Right lung (tissue), 5 donors: ENCODE results near the gene STARD10. TPM values are rescaled to one million over a fixed set of nuclear protein-coding genes. Genes with fewer than 3 reads are reported as not detected.

Experiments
- DNase-seq, 2 donors: peaks; one replicate each; pipeline ENCODE4 v3.0.0-alpha.2; 2013
- polyA plus RNA-seq, 5 donors: library from polyadenylated mRNA; unstranded; fragments of 120-200 nt; gene quantifications; one replicate each; pipeline versions ENCODE4 v1.2.1 to v1.2.3, GENCODE V29; 2013; ENCODE audit warnings: inconsistent platforms in 1 of 5, low replicate concordance in 1 of 5; ENCODE audit not compliant: insufficient read length in 5 of 5, insufficient read depth in 1 of 5

The STARD10 gene
- polyA plus RNA-seq, 5 donors: 95.7 to 143 (median 102) TPM

- DNase-seq: no peak
These were observed 43.8 kb downstream of the STARD10 start for GRCh38 chr11:72750086-72750485.

DNA sequence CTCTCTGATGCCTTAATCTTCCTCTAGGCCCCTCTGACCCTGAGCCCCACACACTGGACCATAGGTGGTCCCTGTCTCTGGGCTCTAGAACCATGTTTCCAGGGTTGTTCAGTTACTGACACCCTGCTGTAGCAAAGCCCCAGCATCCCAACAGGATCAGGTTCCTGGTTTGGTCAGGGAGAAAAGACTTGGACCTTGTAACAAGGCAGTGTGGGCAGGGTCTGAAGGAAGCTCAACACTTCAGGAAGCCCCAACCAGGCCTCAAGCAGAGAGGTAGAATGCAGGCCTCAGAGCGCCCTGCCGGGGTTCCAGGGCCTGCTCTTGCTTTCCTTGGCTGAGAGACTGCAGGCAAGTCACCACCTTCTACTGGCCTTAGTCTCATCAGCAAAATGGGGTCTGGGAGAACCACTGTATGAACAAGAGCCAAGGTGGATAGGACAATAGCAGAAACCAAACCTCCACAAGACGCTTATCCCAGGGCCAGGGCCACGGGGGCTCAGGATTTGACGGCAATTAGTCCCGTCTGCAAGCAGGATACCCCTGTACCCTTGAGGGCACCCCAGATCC is 46.5 kb downstream of the STARD10 start:
- DNase-seq: no peak

DNA sequence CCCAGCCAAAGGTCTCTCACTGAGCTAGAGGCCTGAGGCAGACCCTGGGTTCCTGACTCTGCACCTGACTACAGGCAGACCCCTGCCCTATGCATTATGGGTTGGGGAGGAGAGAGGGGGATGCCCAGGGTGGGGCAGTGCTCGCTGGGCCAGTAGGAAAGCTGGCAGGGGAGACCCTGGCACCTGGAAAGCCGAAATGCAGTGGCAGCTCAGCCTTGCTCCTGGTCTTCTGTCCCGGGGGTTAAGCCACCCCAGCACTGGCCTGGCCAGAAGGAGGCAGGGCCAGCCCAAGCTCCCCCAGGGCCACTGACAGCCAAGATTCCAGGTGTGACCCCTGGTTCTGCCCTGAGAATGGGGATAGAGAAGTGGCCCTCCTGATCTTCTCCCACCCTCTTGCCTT is 47.0 kb downstream of the STARD10 start:
- no peak for DNase-seq

- DNase-seq: no peak
These were observed 47.8 kb downstream of the STARD10 start for GRCh38 chr11:72745925-72746550.

DNA sequence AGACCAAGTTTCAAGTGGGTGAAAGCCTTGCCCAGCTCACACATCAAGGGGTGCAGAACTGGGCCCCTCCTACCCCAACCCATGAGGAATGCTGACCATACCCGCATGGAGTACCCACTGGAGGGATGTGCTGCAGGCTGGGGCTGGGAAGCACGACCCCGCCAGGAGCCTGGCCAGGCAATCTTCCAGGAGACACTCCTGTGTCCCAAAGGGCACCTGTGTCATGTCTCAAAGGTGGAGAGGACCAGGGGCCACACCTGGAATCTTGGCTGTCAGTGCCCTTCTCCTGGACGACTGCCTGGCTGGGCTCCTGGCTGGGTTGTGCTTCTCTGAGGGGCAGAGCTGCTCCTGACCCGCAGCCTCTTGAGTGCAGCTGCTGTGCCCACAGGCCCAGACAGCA is 48.3 kb downstream of the STARD10 start:
- no peak for DNase-seq

DNA sequence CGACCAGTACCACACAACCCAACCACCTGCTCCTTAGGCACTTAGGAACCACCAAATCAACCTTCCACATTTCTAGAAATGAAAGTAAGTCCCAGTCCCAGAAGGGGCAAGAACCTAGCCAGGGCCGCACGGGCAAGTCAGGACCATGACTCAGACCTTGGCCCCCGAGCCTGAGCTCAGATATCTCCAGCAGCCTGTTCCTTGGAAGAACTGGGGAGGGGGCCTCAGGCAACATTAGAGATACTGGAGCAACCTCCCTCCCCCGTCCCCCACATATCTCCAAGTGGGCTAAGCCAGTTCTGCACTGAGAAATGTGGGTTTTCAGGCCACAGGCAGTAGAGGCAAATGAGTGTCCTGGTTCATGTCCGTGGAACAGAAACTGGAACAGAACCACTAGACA is 49.4 kb downstream of the STARD10 start:
- DNase-seq: no peak

GRCh38 chr11:72743321-72744221 is 50.3 kb downstream of the STARD10 start:
- DNase-seq: no peak

- no peak for DNase-seq
These were observed 51.1 kb downstream of the STARD10 start for GRCh38 chr11:72742513-72743320.

DNA sequence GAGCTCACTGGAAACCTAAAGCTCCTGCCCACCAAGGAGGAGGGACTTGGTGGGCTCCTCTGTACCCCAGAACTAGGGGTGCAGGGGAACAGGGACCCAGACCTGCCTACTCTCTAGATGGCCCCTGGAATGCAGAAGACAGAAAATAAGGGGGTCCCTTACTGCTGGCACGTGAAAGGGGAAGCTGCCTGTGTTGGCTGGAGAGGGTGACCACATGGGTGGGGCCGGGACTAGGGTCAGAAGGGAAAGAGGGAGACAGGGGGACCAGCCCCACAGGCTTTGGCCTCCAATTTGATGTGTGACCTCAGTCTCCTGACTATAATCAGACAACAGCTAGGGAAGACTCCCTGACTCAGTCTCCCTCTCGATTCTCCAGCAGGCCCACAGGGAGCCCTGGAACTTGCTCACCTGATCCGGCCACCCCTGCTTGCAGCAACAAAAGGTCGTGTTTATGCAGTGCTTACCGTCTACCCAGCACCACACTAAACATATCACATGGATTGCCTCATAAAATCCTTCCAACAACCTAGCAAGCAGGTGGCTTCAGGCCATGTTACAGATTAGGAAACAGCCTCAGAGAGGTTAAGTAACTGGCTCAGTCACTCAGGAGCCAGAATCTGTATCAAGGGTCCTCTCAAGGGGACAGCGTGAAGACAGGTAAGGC is 51.9 kb downstream of the STARD10 start:
- DNase-seq: no peak

GRCh38 chr11:72741429-72741833 is 52.4 kb downstream of the STARD10 start:
- DNase-seq: no peak

DNA sequence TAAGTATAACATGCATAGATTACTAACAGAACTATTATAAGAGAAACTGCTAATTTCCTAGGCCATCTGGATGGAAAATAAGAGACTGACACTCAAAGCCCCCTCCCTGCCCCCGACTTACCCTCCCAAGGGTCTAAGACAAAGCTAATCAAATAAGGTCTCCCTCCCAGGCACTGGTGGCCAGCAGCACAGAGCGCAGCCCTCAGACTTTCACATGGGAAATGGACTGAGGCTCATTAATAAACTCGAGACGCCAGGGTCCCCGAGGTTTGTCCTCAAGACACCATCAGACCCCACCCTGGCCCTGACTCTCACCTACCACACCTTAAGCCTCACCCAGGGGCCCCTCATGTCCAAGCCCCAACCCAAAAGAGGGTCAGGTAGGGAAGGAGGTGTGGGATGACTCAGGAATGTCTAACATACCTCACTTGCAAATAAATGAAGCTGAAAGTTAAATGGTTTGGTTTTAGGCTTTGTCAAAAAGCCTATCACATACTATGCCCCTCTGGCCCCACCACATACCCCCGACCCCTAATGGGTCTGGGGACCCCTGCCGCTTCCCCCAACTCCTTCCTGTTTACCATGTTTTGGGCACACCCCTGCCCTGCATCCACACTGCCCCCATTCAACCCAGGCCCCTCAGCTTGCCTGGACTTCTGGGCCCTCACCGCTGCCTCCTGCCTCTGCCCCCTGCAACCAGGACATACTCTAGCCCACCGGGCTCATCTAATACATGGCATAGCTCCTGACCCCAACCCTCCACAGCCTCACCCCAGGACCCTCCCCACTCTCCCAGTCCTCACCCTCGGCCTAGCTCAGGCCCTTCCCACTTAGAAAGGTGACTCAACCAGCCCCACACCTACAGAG is 53.1 kb downstream of the STARD10 start:
- no peak for DNase-seq

GRCh38 chr11:72740060-72740424 is 53.8 kb downstream of the STARD10 start:
- DNase-seq: no peak

- no peak for DNase-seq
These were observed 54.4 kb downstream of the STARD10 start for GRCh38 chr11:72739240-72740059.

- no peak for DNase-seq
These were observed 55.4 kb downstream of the STARD10 start for GRCh38 chr11:72738199-72739141.

DNA sequence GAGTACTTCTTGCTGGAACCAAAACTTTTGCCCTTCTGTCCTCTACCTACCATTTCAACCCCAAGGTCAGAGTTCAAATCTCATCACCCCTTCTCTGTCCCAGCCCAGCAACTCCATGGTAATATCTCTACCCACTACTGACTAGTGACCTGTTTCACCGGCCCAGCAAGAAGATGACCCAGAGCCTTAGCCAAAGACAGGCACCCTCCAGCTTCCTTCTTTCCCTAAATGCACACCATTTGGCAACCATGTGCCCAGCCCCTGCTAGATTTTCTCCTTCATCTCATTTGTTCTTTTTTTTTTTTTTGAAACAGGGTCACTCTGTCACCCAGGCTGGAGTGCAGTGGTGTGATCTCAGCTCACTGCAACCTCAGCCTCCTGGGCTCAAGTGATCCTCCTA is 56.5 kb downstream of the STARD10 start:
- DNase-seq: no peak

- DNase-seq: no peak
These were observed 57.3 kb downstream of the STARD10 start for GRCh38 chr11:72736452-72737069.

DNA sequence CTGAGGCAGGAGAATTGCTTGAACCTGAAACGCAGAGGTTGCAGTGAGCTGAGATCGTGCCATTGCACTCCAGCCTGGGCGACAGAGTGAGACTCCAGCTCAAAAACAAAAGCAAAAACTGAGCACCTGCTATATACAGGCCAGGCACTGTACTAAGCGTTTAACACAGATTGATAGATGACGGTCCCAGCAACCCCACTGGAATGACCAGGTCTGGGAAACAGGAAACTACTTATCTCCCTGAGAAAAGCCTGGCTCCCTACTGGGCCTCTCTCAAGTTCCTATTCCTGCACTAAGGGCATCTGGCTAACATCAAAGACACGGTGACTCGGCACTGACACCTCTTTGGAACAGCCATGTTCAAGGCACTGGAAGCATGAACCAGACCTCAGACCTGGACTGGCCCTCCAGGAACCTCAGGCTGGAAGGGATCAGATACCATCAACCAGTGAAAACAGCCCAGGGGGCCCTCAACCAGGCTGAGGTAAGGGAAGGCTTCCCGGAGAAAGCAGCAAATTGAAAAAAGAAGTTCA is 58.3 kb downstream of the STARD10 start:
- DNase-seq: no peak

DNA sequence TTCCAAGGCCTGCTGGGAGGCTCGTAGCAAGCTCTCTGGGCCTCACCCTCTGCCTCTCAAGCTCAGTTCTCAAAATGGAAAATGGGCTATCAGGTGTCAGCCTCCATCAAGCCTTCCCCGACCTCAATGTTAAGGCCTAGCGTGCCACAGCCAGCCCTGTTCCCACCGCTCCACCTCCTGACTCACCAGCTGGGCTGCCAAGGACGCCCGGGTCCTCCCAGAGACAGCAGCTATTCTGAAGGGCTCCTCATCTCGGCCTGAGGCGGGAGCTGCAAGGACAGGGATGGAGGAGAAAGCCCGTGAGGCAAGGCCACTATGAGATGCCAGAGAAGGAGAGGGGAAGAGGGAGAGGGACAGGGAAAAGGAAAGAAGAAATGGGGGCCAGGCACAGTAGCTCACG is 61.5 kb downstream of the STARD10 start:
- no peak for DNase-seq
